Hindlimb muscle (tissue), 1 donor: ENCODE measurements around the gene OR7C2. TPM values are rescaled to one million over a fixed set of nuclear protein-coding genes. Genes with fewer than 3 reads are reported as not detected.
"Not testable (repeated sequence)": the region's sequence is repeated elsewhere in the genome, so short reads cannot be mapped to it uniquely, and the experiment has no call there.

Source experiments
- DNase-seq: peaks from one replicate; pipeline ENCODE4 v3.0.0-alpha.2; 2013
- polyA plus RNA-seq: library from polyadenylated mRNA; unstranded; fragments of 120-200 nt; gene quantifications from one replicate; pipeline ENCODE4 v1.2.1, GENCODE V29; 2013; ENCODE audit not compliant: insufficient read length

OR7C2 gene
- polyA plus RNA-seq = not detected

GRCh38 chr19:14941189-14941588 is at the start of gene OR7C2:
TSS of gene OR7C2 (plus strand) at chr19:14941489. CDS start at chr19:14941489, 0 bp downstream.
- no peak for DNase-seq

GRCh38 chr19:14901675-14902260 is 39.5 kb upstream of the OR7C2 start:
- DNase-seq = no peak

GRCh38 chr19:14906711-14907110 is 34.6 kb upstream of the OR7C2 start:
- DNase-seq = no peak

GRCh38 chr19:14915116-14915515 is 26.2 kb upstream of the OR7C2 start:
- DNase-seq = no peak

- DNase-seq = no peak
Observed at GRCh38 chr19:14916848-14917247, 24.4 kb upstream of the OR7C2 start.

- DNase-seq = no peak
Observed at GRCh38 chr19:14933506-14933905, 7.8 kb upstream of the OR7C2 start.

- DNase-seq = no peak
Observed at GRCh38 chr19:14940266-14940665, 1.0 kb upstream of the OR7C2 start.

GRCh38 chr19:14943601-14944000 is 2.3 kb downstream of the OR7C2 start:
- no peak for DNase-seq

GRCh38 chr19:14944456-14944855 is 3.2 kb downstream of the OR7C2 start:
- no peak for DNase-seq

GRCh38 chr19:14949413-14949812 is 8.1 kb downstream of the OR7C2 start:
- not testable (repeated sequence) for DNase-seq

GRCh38 chr19:14949876-14950275 is 8.6 kb downstream of the OR7C2 start:
- no peak for DNase-seq

GRCh38 chr19:14950421-14950820 is 9.1 kb downstream of the OR7C2 start:
- DNase-seq = no peak

GRCh38 chr19:14952767-14953166 is 11.5 kb downstream of the OR7C2 start:
- no peak for DNase-seq

- no peak for DNase-seq
Observed at GRCh38 chr19:14954071-14954655, 12.9 kb downstream of the OR7C2 start.

GRCh38 chr19:14957464-14957863 is 16.2 kb downstream of the OR7C2 start:
- DNase-seq = no peak

GRCh38 chr19:14959263-14959662 is 18.0 kb downstream of the OR7C2 start:
- DNase-seq = no peak

- no peak for DNase-seq
Observed at GRCh38 chr19:14961956-14962685, 20.8 kb downstream of the OR7C2 start.

- no peak for DNase-seq
Observed at GRCh38 chr19:14968247-14968646, 27.0 kb downstream of the OR7C2 start.

GRCh38 chr19:14971474-14971873 is 30.2 kb downstream of the OR7C2 start:
- DNase-seq = no peak

GRCh38 chr19:14972676-14973075 is 31.4 kb downstream of the OR7C2 start:
- no peak for DNase-seq

GRCh38 chr19:14974488-14974887 is 33.2 kb downstream of the OR7C2 start:
- no peak for DNase-seq

GRCh38 chr19:14977128-14977527 is 35.8 kb downstream of the OR7C2 start:
- no peak for DNase-seq

GRCh38 chr19:14978161-14978776 is 37.0 kb downstream of the OR7C2 start:
- no peak for DNase-seq
